Measurements from ENCODE around the gene SYNE2. TPM values are rescaled to one million over a fixed set of nuclear protein-coding genes. Genes with fewer than 3 reads are reported as not detected.

The SYNE2 gene
- total RNA-seq, 1 donor from 2014 or later = 85.7 TPM

- DNase-seq (ENCODE audit: low spot score) = no peak
These were observed 58.0 kb downstream of the SYNE2 start for GRCh38 chr14:63910583-63911363.

GRCh38 chr14:63911404-63911803 is 58.6 kb downstream of the SYNE2 start:
- no peak for DNase-seq (ENCODE audit: low spot score)

GRCh38 chr14:63912286-63912685 is 59.5 kb downstream of the SYNE2 start:
- DNase-seq (ENCODE audit: low spot score) = no peak

- DNase-seq (ENCODE audit: low spot score) = no peak
These were observed 65.6 kb downstream of the SYNE2 start for GRCh38 chr14:63918411-63918810.

- peak; percentile 65 for DNase-seq (ENCODE audit: low spot score)
These were observed 70.1 kb downstream of the SYNE2 start for GRCh38 chr14:63922696-63923421.

- no peak for DNase-seq (ENCODE audit: low spot score)
These were observed 70.6 kb downstream of the SYNE2 start for GRCh38 chr14:63923422-63923752.

GRCh38 chr14:63924375-63924774 is 71.6 kb downstream of the SYNE2 start:
- DNase-seq (ENCODE audit: low spot score) = no peak

- no peak for DNase-seq (ENCODE audit: low spot score)
These were observed 73.8 kb downstream of the SYNE2 start for GRCh38 chr14:63926641-63927040.

GRCh38 chr14:63928744-63929174 is 76.0 kb downstream of the SYNE2 start:
- DNase-seq (ENCODE audit: low spot score) = no peak

- no peak for DNase-seq (ENCODE audit: low spot score)
These were observed 80.3 kb downstream of the SYNE2 start for GRCh38 chr14:63933110-63933509.

- DNase-seq (ENCODE audit: low spot score) = no peak
These were observed 80.9 kb downstream of the SYNE2 start for GRCh38 chr14:63933711-63934110.

- no peak for DNase-seq (ENCODE audit: low spot score)
These were observed 85.6 kb downstream of the SYNE2 start for GRCh38 chr14:63938198-63939005.

- DNase-seq (ENCODE audit: low spot score) = no peak
These were observed 86.1 kb downstream of the SYNE2 start for GRCh38 chr14:63939006-63939270.

GRCh38 chr14:63940387-63940786 is 87.6 kb downstream of the SYNE2 start:
- DNase-seq (ENCODE audit: low spot score) = no peak

GRCh38 chr14:63941023-63941422 is 88.2 kb downstream of the SYNE2 start:
- no peak for DNase-seq (ENCODE audit: low spot score)

- DNase-seq (ENCODE audit: low spot score) = no peak
These were observed 96.9 kb downstream of the SYNE2 start for GRCh38 chr14:63949696-63950095.

- no peak for DNase-seq (ENCODE audit: low spot score)
These were observed 98.2 kb downstream of the SYNE2 start for GRCh38 chr14:63951021-63951420.

- DNase-seq (ENCODE audit: low spot score) = no peak
These were observed 98.6 kb downstream of the SYNE2 start for GRCh38 chr14:63951429-63951828.

- no peak for DNase-seq (ENCODE audit: low spot score)
These were observed 99.5 kb downstream of the SYNE2 start for GRCh38 chr14:63952053-63952932.

GRCh38 chr14:63952933-63953437 is 100.2 kb downstream of the SYNE2 start:
- no peak for DNase-seq (ENCODE audit: low spot score)

- DNase-seq (ENCODE audit: low spot score) = no peak
These were observed 103.5 kb downstream of the SYNE2 start for GRCh38 chr14:63956326-63956725.
